Measurements from ENCODE around the gene SYNJ2.

The SYNJ2 gene

DNA sequence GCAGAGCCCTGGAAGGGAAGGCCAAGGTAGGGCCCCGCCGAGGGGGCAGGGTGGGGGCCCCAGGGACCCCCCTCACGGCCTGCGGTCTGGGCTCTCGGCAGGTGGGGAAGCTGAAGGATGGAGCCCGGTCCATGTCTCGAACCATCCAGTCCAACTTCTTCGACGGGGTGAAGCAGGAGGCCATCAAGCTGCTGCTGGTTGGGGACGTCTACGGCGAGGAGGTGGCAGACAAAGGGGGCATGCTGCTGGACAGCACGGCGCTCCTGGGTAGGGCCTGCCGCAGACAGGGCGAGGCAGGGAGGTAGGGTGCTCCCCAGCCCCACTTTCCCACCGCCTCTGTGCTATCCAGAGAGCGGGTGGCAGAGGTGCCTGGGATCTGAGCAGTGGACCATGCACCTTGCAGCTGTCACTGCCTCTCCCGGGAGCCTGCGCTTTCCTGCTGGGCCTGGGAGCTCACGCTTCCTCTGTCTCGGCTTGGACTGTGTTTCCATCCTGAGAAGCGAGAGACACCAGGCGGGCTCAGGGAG, 83.1 kb downstream of the SYNJ2 start:
- no peak for DNase-seq

- no peak for DNase-seq
Observed at GRCh38 chr6:158066136-158066781, 84.6 kb downstream of the SYNJ2 start.

- no peak for DNase-seq
Observed at GRCh38 chr6:158067436-158068015, 85.9 kb downstream of the SYNJ2 start.

GRCh38 chr6:158068156-158068892, 86.7 kb downstream of the SYNJ2 start:
- DNase-seq: no peak

DNA sequence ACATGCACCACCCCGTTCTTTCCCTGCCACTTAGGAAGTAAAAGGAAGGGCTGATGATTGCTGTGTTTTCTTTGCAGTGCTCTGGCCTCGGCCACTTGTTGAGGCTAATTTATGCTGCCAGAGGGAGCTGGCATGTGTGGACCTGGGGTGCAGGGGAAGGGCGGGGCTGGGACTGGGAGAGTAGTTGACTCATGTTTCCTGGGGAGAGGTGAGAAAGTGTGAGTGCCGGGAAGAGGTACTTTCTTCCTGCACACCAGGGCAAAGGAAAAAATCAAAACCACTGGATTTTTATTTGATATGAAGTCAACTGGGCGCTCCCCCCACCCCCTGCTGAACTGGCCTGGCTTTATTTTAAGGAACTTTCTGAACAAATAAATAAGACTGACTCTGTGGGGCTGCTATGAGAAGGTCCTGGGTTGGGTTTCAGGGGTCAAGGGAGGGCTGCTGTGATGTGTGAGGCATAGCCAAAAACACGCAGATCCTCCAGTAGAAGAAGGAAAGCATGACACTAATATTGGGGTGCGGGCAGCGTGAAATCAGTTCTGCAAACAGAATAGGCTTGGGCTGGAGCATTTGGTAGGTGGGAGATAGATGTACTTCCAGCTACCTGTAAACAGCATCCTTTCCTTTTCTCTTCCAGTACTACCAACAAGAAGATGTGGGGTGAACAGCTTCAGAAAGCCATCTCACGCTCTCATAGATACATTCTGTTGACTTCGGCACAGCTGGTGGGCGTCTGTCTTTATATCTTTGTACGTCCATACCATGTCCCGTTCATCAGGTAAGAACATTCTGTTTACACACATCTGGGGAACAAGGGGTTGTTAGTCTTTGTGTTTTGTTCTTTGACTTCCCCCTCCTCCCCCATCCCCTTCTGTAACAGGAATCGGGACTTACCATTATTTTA, 87.5 kb downstream of the SYNJ2 start:
- DNase-seq: peak; percentile 15

DNA sequence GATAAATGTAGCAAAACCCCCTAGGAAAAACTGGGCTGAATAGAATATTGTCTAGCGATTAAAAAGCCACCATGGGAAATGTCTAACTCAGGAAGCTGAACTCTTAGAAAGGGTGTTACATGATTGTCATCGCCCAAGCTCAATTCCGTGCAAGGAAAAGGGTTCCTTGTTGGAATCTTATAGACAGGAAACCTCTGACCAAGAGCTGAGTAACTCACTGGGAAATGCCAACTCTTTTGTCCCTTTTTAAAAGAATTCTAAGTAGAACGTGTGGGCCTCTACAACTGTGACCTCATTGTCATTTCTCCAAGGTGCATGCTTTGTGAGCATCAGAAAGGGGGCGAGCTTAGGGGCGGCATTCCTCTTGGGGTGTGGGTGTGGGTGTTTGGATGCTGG, 88.1 kb downstream of the SYNJ2 start:
- no peak for DNase-seq

DNA sequence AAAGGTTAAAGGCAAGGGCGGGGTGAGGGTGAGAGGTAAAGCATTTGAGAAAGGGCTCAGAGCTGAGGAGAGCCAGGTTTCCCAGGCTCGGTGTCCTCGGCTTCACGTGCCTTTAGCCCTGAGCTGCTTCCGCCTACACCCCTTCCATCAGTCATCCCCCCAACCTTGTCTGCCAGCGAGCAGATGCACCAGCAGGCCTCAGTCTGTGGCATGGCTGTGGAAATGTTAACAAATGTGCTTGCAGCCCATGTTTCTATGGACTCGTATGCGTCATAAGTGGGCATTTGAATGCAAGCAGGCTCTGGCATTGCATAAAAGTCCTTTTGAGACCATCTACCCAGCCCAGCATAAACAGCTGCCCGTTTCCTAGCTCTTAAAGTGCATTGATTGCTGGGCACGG, 88.8 kb downstream of the SYNJ2 start:
- DNase-seq: no peak

DNA sequence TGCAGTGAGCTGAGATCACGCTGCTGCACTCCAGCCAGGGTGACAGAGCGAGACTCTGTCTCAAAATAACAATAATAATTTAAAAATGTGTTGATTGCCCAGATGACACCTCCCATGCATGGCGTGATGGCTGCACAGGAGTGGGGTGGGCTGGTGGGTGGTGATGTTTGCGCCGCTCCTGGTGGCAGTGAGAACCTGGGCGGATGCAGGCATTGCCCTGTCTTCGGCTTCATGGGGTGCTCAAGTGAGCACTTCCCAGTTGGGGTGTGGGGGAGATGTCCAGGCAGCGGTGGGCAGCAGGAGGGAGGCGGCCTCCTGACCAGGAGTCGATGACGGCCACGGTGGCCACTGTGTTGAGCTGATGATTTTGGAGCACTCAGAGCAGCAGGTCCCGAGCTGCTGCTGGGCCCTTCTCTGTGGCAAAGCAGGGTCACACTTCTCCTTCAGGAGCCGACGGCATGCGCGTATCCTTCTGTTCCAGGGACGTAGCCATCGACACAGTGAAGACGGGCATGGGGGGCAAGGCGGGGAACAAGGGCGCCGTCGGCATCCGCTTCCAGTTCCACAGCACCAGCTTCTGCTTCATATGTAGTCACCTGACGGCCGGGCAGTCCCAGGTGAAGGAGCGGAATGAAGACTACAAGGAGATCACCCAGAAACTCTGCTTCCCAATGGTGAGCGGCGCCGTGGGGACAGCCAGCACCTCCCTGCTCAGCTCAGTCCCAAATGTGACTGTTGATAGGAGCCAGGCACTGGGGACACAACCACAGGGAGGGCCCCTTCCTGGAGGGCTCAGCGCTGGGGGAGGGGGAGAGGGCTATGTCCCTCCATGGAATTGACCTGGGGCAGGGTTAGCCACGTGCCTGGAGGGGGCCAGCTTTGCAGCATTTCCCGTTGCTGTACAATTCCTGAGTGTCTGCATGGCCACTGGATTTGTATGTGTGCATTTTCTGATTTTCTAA, 89.7 kb downstream of the SYNJ2 start:
- DNase-seq: no peak

- DNase-seq: no peak
Observed at GRCh38 chr6:158072083-158072721, 90.5 kb downstream of the SYNJ2 start.

- DNase-seq: no peak
Observed at GRCh38 chr6:158073776-158074175, 92.1 kb downstream of the SYNJ2 start.

DNA sequence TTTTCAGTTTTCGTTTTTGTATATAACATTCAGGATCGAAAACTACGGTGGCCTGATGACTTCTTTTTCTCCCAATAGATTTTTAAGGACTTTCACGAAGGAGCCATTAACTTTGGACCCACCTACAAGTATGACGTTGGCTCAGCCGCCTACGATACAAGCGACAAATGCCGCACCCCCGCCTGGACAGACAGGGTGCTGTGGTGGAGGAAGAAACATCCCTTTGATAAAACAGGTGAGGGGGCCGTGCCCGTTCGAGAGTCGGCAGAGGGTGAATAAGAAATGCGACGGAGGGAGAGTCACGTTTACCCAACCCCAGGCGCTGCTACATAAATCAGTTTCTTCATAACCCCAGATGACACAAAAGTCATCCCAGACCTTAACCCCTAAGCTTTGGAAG, 94.9 kb downstream of the SYNJ2 start:
- no peak for DNase-seq

DNA sequence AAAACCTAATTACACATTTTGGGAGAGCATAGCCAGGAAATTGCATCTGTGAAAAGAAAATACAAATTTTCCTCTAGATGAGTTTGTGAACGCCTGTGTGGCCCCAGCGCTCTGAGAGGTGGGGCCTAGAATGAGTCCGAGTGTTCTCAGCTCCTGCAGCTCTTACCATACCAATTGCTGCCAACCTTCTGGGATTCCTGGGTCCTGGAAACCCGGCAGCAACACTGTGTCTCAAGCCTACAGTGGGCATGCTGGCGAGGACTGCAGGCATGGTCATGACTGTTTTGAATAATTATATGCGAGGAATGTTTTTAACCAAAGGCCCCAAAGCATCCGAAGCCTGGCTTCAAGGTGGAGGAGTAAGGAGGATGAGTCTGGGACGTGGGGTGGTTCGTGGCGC, 96.0 kb downstream of the SYNJ2 start:
- DNase-seq: no peak

DNA sequence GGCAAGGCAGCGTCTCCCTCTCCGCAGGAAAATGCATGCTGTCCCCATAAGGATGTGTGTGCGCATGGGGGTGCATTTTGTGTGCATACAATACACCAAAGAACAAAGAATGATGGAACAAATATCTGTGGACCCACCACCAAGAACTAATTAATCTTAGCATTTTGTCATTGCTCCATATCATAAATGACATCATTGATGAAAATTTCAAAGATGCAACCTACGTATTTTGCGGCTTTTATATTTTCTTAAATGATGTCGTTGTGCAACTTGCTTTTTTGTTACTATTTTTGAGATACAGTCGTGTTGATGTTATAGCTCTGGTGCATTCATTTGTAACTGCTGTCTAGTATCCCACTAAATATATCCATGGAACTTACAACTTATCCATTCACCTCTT, 96.7 kb downstream of the SYNJ2 start:
- no peak for DNase-seq

- no peak for DNase-seq
Observed at GRCh38 chr6:158080849-158081656, 99.4 kb downstream of the SYNJ2 start.

GRCh38 chr6:158081657-158081935, 99.9 kb downstream of the SYNJ2 start:
- DNase-seq: no peak

- no peak for DNase-seq
Observed at GRCh38 chr6:158083455-158084325, 102.0 kb downstream of the SYNJ2 start.

GRCh38 chr6:158085261-158086053, 103.8 kb downstream of the SYNJ2 start:
- no peak for DNase-seq

DNA sequence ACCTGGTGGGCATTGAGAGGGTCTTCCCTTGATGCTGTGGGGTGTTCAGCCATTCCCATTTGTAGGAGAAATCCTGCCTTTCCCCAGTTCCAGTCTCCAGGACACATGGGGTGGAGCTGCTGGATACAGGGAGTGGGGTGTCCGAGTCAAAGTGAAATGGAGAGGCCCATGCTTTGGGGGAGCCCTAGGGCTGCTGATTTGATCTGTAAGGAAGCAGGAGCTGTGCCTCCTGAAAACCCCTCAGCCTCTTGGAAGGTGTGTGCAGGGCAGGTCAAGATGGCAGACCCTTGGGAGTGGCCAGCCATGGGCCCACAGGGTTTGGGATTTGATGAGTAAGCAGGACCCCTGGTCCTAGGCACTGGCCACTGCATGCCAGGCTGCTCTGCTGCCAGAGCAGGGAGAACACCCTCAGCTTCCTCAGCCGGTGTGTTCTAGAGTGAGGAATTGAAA, 104.4 kb downstream of the SYNJ2 start:
- no peak for DNase-seq
